NCI-H1694 treated with DMSO at 0.1 percent for 48 hours (cell line): Measurements from ENCODE around the gene LINGO3.
A peak's percentile ranks its signal among the peaks of the same experiment; 100 is the strongest.

Experiments used
- DNase-seq: peaks from one replicate; lab custom pipeline; 2025; lab: John Stamatoyannopoulos, UW

LINGO3 gene

DNA sequence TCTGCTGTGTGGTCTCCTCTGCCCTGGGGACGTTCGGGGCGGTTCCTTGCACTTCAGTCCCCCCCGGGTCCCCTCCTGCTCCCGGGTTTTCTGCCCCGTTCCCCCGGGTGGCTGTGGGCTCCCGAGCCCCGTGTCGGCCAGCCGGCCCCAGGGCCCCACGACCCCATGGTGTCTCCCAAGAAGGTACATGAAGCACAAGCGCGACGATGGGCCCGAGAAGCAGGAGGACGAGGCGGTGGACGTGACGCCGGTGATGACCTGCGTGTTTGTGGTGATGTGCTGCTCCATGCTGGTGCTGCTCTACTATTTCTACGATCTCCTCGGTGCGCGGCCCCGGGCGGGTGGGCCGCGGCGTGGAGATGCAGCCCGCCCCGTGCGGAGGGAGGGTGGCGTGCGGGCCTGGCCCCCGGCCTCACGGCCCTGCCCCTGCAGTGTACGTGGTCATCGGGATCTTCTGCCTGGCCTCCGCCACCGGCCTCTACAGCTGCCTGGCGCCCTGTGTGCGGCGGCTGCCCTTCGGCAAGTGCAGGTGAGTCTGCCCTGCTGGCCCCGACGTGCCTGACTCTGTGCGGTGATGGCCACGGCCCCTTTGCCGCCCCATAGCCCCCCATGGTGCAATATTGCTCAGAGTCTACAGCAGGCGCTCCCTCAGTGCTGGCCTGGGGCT is 31.8 kb upstream of the LINGO3 start:
- DNase-seq = no peak

DNA sequence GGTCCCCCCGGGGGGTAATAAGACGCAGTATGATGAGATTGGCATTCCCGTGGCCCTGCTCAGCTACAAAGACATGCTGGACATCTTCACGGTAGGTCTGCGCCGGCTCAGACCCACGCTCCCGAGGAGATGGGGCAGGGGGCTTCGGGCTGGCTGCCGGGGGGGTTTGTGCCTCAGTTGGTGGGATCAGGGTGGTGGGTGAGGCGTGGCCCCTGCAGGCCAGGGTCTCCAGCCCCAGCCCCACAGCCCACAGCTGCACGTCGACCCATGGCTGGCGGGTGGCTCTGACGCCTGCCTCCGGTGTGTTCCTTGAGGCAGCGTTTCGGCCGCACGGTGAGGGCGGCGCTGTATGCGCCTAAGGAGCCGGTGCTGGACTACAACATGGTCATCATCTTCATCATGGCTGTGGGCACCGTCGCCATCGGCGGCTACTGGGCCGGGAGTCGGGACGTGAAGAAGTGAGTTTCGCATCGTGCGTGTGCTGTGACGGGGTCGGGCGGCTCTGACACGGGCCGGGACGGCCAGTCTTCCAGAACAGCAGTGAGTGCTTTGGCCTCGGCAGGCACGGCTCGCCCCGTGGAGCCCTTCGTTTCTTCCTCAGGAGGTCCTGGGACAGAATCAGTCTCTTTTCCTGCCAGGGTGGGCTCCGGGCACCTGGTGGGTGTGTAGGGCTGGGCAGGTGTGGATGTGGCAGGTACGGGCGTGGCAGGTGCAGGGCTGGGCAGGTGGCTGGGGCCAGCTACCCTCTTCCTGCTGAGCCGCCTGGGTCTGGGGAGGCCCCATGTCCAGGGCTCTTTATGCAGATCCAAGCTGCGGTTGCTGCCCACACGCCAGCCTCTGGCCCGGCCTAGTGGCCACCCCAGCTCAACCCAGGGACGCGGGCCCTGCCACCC is 31.0 kb upstream of the LINGO3 start:
- no peak for DNase-seq

DNA sequence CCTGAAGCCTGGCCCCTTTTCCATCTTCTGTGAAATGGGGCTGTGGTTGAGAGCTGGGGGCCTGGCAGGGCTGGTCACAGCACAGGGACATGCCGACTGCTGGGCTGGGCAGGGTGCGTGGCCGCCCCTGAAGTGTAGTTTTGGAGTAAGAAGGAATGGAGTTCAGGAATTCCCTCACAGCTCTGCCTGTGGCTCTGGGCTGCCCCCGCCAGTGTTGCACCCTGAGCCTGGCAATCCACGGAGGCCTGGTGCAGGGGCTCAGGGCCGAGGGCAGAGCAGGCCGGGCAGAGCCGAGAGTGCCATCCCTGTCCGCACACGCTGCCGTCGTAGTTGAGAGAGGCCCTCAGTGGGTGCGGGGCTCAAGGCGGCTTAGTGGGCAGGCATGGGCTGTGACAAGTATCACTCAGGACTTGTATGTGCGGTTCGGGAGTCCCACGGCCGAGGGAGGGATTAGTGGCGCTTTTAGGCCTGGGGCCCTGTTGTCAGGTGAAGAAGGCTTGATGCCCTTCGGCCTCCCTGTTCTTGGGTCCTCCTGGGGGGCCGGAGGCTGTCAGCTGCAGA is 30.2 kb upstream of the LINGO3 start:
- no peak for DNase-seq

DNA sequence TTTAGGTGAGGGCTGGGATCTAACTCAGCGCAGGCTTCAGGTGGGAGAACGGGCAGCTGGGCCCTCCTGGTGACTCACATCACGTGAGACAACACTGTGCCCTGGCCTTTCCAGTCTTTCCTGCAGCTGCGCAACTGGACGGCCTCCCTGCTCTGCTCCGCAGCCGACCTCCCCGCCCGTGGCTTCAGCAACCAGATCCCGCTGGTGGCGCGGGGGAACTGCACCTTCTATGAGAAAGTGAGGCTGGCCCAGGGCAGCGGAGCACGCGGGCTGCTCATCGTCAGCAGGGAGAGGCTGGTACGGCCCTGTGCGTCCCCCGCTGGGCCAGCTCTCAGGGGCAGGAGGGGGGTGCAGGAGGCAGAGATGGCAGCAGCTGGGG is 29.4 kb upstream of the LINGO3 start:
- DNase-seq = no peak

DNA sequence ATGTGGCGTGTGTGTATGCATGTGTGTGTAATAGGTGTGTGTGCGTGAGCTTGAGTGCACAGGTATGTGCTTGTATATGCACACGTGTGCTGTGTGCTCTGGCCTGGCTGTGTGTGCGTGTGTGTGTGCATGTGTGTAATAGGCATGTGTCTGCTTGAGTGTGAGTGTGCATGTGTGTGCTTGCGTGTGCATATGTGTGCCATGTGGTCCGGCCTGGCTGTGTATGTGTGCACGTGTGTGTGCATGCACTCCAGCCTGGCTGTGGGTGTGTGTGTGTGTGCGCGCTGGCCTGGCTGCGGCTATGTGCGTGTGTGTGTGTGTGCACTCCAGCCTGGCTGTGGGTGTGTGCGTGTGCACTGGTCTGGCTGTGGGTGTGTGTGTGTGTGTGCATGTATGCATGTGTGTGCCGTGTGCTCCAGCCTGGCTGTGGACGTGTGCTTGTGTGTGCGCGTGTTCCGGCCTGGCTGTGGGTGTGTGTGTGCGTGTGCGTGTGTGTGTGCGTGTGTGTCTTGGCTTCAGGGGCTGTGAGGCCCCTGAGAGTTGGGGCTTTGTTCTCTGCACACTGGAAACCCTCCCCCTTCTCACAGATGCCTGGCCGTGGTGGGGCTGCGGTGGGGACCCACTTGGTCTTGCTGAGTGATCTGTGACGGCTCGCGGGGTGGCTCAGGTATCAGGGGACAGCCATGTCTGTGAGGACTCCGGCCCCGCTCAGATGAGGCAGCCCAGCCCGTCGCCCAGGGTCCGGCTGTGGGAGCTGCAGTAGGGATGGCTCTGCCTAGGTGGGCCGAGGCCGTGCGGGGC is 28.8 kb upstream of the LINGO3 start:
- DNase-seq = no peak

- no peak for DNase-seq
Measured at GRCh38 chr19:2335848-2336247, 27.9 kb upstream of the LINGO3 start.

DNA sequence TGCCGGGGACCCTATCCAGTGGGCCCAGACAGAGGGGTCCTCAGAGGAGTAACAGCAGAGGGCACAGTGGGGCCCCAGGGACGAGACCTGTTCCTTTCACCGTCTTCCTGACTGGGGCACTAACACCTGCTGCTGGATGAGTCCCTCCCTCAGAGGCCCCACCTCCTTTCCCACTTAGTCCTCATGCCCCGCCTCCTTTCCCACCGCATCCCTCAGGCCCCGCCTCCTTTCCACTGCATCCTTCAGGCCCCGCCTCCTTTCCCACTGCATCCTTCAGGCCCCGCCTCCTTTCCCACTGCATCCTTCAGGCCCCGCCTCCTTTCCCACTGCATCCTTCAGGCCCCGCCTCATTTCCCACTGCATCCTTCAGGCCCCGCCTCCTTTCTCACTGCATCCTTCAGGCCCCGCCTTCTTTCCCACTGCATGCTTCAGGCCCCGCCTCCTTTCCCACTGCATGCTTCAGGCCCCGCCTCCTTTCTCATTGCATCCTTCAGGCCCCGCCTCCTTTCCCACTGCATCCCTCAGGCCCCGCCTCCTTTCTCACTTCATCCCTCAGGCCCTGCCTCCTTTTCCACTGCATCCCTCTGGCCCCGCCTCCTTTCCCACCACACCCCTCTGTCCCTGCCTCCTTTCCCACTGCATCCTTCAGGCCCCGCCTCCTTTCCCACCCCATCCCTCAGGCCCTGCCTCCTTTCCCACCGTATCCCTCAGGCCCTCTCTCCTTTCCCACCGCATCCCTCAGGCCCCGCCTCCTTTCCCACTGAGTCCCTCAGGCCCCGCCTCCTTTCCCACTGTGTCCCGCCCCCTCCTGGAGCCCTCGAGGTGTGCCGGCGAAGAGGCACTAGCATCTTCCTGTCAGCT is 27.3 kb upstream of the LINGO3 start:
- DNase-seq = no peak

DNA sequence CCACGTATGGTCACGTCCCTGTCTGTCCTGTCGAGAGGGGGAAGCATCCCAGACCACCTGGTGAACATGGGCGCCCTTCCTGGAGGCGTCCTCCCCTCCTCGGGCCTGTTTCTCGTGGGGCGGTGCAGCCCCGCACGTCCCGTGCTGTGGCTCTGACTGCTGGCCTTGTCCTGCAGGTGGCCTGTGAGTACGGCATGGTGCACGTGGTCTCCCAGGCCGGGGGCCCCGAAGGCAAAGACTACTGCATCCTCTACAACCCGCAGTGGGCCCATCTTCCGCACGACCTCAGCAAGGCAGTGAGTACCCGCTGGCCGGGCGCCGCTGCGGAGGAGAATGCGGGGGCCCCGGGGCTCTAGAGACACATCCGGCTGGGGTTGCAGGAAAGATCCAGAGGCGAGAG is 26.5 kb upstream of the LINGO3 start:
- no peak for DNase-seq

GRCh38 chr19:2333807-2334211 is 25.9 kb upstream of the LINGO3 start:
- DNase-seq = no peak

GRCh38 chr19:2333027-2333806 is 25.3 kb upstream of the LINGO3 start:
- no peak for DNase-seq

- peak; percentile 2 for DNase-seq
Measured at GRCh38 chr19:2332341-2333026, 24.5 kb upstream of the LINGO3 start.

DNA sequence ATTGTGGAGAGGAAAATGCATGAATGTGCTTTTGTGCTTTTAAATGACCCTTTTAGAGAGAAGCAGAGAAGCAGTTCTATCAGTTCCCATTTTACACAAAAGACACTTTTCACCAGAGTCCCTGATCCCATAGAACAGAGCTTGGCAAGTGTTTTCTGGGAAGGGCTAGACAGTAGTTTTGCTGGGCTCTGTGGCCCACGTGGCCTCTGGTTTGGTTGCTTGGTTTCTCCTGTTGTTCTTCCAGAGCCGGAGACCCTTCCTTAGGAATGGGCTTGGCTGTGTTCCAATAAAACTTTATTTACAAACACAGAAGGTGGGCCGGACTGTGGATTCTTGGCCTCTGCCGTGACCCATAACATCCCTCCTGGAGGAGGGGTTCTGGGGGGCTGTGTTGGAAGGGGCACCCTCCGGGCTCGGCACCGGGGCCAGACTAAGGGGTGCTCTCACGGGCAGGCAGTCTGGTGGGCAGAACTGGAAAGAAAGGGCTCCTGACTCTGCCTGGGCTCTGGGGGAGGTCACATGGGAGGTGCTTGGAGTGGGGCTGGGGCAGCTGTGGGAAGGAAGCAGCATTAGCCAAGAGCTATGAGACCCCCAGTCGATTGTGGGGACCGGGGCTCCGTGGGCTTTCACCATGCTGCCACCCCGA is 23.8 kb upstream of the LINGO3 start:
- no peak for DNase-seq

DNA sequence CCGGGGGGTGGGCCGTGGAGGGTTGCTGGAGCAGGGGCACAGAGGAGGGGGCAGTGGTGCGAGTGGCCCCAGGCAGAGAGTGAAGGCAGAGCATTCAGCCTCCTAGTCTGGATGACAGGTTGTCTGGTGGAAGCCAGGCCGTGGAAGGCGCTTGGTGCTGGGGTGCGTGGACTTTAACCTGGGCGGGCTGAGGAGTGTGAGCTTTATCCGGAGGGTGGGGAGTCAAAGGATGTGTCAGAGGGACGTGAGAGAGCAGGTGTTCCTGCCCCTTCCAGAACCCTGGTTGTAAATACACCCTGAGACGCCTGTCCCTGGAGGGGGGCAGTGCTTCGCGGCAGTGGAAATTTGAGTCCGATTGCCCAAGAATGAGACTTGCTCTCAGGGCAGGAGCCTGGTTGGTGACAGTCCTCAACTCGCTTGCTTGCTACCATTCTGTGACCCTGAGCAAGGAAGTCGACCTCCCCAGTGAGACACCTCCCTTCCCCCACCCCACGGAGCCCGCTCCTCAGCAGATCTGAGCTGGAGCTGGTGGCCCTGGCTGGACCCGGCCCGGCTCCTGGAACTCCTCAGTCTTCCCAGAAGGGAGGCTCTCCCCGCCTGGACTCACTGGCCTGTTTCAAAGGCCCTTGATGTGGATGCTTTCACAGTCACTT is 22.8 kb upstream of the LINGO3 start:
- no peak for DNase-seq

- no peak for DNase-seq
Measured at GRCh38 chr19:2330255-2330631, 22.3 kb upstream of the LINGO3 start.

GRCh38 chr19:2329501-2329916 is 21.6 kb upstream of the LINGO3 start:
- no peak for DNase-seq

DNA sequence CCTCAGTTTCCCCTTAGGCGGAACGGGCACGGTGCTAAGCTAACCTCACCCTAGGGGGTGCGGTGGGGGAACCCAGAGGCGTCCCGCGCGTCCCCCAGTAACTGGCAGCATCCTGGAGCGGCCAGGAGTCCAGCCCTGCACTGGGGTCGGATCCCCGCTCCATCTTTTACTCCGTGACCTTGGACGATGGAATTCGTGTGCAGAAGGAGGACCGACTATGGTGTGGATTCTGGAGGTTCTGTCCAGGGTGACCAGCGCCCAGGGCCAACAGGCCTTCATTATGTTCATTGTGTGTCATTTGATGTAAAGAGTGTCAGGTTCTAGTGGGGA is 21.2 kb upstream of the LINGO3 start:
- DNase-seq = no peak

DNA sequence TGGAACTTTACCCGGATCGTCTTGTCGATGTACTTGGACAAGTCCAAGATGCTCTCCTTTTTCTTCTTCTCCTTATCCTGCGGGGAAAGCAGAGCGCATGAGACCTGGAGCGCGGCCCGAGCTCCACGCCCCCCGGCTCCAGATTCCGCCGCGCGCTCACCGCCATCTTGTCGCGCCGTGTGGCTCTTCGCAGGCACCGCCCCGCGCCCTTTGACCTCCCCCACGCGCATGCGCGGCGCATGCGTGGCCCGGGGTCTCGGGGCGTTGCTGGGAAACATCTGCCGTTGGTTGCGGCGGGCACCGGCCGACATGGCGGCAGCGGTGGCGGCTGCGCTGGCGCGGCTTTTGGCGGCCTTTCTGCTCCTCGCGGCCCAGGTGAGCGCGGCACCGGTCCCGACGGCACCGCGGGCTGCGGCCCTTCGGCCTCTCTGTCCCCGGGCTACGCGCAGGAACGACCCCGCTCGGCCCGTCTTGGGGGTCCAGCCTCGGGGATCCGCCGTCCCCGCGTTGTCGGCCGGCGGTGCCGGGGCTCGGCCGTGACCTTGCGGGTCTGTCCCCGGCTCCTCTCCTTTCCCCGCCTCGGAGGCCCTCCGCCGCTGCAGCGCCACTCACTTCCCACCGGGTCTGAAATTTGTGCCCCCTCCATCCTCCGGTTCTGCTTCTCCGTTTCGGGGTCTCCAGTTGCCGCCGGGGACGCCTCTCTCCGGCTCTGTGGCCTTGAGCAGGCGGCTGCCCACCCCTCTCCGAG is 20.6 kb upstream of the LINGO3 start, which contains the start of the genes LSM7 and SPPL2B:
Gene LSM7 (minus strand): TSS at position 186 of the 748 bp plus-strand sequence. CDS start 20 bp downstream, at position 166.
Gene SPPL2B (plus strand): TSS at position 284 of the 748 bp plus-strand sequence. CDS start 26 bp downstream, at position 310.
- peak; percentile 43 for DNase-seq

DNA sequence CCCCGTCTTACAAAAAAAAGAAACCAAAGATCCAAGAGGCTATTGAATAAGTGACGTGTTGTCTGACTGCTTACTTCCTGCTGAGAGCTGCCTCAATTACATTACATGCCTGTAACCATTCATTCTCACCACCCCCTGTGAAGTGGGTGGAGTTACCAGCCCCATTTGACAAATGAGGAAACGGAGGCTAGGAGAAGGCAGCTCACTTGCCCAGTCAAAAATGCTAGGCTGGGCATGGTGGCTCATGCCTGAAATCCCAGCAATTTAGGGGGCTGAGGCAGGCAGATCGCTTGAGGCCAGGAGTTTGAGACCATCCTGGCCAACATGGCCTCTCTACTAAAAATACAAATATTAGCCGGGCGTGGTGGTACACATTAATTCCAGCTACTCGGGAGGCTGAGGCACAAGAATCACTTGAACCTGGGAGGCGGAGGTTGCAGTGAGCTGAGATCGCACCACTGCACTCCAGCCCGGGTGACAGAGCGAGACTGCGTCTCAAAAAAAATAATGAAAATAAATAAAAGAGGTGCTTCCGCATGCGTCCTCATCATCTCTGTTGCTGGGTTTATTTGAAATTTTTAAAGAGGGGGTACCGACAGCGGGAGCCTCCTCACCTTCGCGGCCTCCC is 19.9 kb upstream of the LINGO3 start:
- DNase-seq = peak; percentile 39
